Measurements from ENCODE around the gene MGAT4A. TPM values are rescaled to one million over a fixed set of nuclear protein-coding genes. Genes with fewer than 3 reads are reported as not detected.

Gene MGAT4A
- total RNA-seq, 1 donor from 2014 or later: 65.4 TPM

GRCh38 chr2:98573426-98573825 lies 157.5 kb downstream of the MGAT4A start:
- no peak for DNase-seq (ENCODE audit: low read depth, low spot score)

- no peak for DNase-seq (ENCODE audit: low read depth, low spot score)
These were observed 158.3 kb downstream of the MGAT4A start for GRCh38 chr2:98572676-98573075.

DNA sequence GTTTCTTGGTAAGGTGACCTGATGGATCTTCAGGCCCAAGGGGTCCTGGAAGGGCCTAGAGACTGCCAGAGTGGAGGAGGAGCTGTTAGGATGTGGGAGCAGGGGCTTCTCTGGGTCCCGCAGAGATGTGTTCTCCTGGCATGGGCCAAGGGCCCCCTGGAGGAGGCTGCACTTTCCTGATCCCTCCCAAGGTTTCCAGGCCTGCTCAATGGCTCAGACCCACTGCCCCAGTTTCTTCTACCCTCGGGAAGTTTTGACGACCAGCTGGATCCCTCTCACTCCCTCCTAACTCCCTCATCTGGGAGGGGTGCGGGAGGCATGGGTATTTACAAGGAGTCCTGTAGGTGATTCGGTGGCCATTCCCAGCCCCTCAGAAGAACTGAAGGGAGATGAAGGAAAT lies 158.7 kb downstream of the MGAT4A start:
- DNase-seq (ENCODE audit: low read depth, low spot score): no peak

GRCh38 chr2:98571796-98572195 lies 159.1 kb downstream of the MGAT4A start:
- no peak for DNase-seq (ENCODE audit: low read depth, low spot score)

GRCh38 chr2:98571121-98571701 lies 159.7 kb downstream of the MGAT4A start:
- DNase-seq (ENCODE audit: low read depth, low spot score): no peak

DNA sequence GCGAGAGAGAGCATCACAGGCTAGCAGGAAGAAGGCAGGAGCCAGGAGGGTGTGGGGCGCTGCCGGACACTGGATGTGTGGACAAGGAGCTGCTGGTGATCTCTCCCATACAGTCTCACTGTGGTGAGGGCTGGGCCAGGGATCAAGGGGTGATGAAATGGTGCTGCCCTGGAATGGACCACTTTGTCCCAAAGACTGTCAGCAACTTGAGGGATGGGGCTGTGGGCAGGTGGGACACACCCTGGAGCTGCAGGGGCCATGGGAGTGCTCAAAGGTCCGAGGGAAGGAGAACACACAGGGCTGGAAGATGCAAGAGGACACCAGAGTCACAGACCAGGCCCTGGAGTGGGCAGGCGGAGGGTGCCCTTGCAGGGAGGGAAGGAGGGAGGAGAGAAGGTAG lies 160.6 kb downstream of the MGAT4A start:
- no peak for DNase-seq (ENCODE audit: low read depth, low spot score)

DNA sequence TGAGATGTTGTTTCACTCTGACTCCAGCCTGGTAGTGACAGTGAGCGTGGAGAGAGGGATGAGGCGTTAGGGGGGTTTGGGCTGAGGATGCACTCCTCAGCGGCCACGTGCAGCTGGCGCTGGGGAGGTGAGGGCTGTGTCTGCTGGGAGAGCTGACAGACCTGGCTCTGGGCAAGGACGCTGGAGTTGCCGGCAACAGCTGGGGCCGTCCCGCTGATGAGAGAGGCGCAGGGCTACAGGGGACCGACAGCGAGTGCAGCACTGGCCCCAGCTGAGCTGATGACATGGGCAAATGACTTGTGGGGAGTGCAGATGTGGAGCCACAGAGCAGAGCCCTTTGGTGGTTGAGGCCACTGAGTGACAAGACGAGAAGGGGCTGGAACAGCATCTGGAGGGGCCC lies 161.0 kb downstream of the MGAT4A start:
- DNase-seq (ENCODE audit: low read depth, low spot score): no peak

GRCh38 chr2:98569197-98569793 lies 161.6 kb downstream of the MGAT4A start:
- DNase-seq (ENCODE audit: low read depth, low spot score): no peak

Other genes starting within 250 kb of the MGAT4A start
- 21.7 and 23.7 TPM in 2 replicates for gene COA5, start 122.6 kb downstream of the MGAT4A start, total RNA-seq
- gene UNC50, start 122.5 kb downstream of the MGAT4A start, total RNA-seq: 38.3 and 41.6 TPM in 2 replicates
- 9.7 and 9.9 TPM in 2 replicates for gene CRACDL, start 205.1 kb upstream of the MGAT4A start, total RNA-seq